A673 (cell line): ENCODE measurements around the gene ZNF780B. TPM values are rescaled to one million over a fixed set of nuclear protein-coding genes. Genes with fewer than 3 reads are reported as not detected.
A peak's percentile ranks its signal among the peaks of the same experiment; 100 is the strongest.

Source experiments
- BruUV-seq: library from RNA; stranded (reverse); fragments of 400-500 nt; replicated peaks from 2 replicates; lab custom pipeline; 2021; lab: Mats Ljungman, UMichigan
- CTCF ChIA-PET: fragments of 300-600 bp; sonication (Branson Sonifier 250); formaldehyde crosslinking; loops from one replicate; lab custom pipeline; 2022; ENCODE audit warnings: antibody characterized with exemption; lab: Charles Lee
- POLR2A ChIA-PET: fragments of 300-600 bp; sonication (Branson Sonifier 250); formaldehyde crosslinking; loops from one replicate; lab custom pipeline; 2022; ENCODE audit warnings: antibody characterized with exemption; ENCODE audit not compliant: low non-redundant PET; lab: Charles Lee
- DNase-seq: peaks from one replicate; pipeline ENCODE4 v3.0.0-alpha.2; 2015; ENCODE audit warnings: low spot score
- H3K27ac ChIP-seq: fragments of 200-600 bp; sonication (generic); 2 replicates; pipeline ENCODE4 v1.5.1; 2016; ENCODE audit warnings: mixed run types, low read depth, mild to moderate bottlenecking, mixed read lengths, antibody characterized with exemption, low read length; ENCODE audit not compliant: poor library complexity, severe bottlenecking
- H3K27me3 ChIP-seq: fragments of 200-600 bp; sonication (generic); replicated peaks from 2 replicates; pipeline ENCODE4 v1.6.1; 2017; ENCODE audit warnings: mixed run types, low read depth, mild to moderate bottlenecking, mixed read lengths, antibody characterized with exemption, low read length; ENCODE audit not compliant: insufficient read depth, poor library complexity
- H3K36me3 ChIP-seq: fragments of 200-600 bp; sonication (generic); 2 replicates; pipeline ENCODE4 v1.6.1; 2016; ENCODE audit warnings: mixed run types, mild to moderate bottlenecking, mixed read lengths, antibody characterized with exemption, low read length; ENCODE audit not compliant: insufficient read depth, poor library complexity, severe bottlenecking
- H3K4me1 ChIP-seq: fragments of 200-600 bp; sonication (generic); 2 replicates; pipeline ENCODE4 v1.6.1; 2017; ENCODE audit warnings: mixed run types, mild to moderate bottlenecking, mixed read lengths, antibody characterized with exemption, low read length; ENCODE audit not compliant: insufficient read depth, poor library complexity, severe bottlenecking
- H3K4me3 ChIP-seq: fragments of 200-600 bp; sonication (generic); 2 replicates; pipeline ENCODE4 v1.5.1; 2016; ENCODE audit warnings: low read depth, mixed run types, mild to moderate bottlenecking, mixed read lengths, low read length; ENCODE audit not compliant: poor library complexity, severe bottlenecking
- H3K9me3 ChIP-seq: fragments of 200-600 bp; sonication (generic); 2 replicates; pipeline ENCODE4 v1.6.1; 2016; ENCODE audit warnings: mixed run types, low read depth, mild to moderate bottlenecking, mixed read lengths, antibody characterized with exemption, low read length; ENCODE audit not compliant: poor library complexity, severe bottlenecking
- CTCF ChIP-seq: fragments of 300-800, 200-600 bp; sonication (generic); conservative IDR thresholded peaks from 2 replicates; pipeline ENCODE4 v1.5.1; 2017; ENCODE audit warnings: low read depth, mild to moderate bottlenecking, antibody characterized with exemption, low read length, moderate library complexity, mixed read lengths
- EZH2 ChIP-seq: fragments of 200-600 bp; sonication (generic); IDR thresholded peaks from 2 replicates; pipeline ENCODE4 v1.6.1; 2017; ENCODE audit warnings: borderline replicate concordance, low read depth, mild to moderate bottlenecking, mixed read lengths, antibody characterized with exemption, low read length; ENCODE audit not compliant: poor library complexity, severe bottlenecking
- intact Hi-C: fragments of 100-400 bp; cut with micrococcal nuclease; formaldehyde crosslinking; loops from one replicate; pipeline ENCODE4 v1.10.0; 2022; ENCODE audit not compliant: unreplicated experiment
- total RNA-seq: library from RNA; stranded (reverse); gene quantifications from 2 replicates; pipeline ENCODE4 v1.2.3, GENCODE V29; 2021

ZNF780B gene
- total RNA-seq, 1 experiment from 2014 or later = 23.7 TPM

- H3K27ac ChIP-seq = no peak overlapping the region
- no peaks in the 10 kb centered on the region for H3K36me3 ChIP-seq
- ChIA-PET POLR2A (no interaction called here), CTCF (no interaction called here)
- no peaks in the 10 kb centered on the region for H3K9me3 ChIP-seq
- DNase-seq = no peak
- BruUV-seq = no TSS peak
- H3K27me3 ChIP-seq = no peaks in the 10 kb centered on the region
- intact Hi-C loops = no loop called here
- H3K4me3 ChIP-seq = peak overlapping the region; percentile 70
- peaks cover 9% of the 10 kb centered on the region for H3K4me1 ChIP-seq
- no peak for TF ChIP-seq EZH2
- TF ChIP-seq CTCF = no peak
These were observed 60.2 kb downstream of the ZNF780B start for GRCh38 chr19:39995794-39996193.

- TF ChIP-seq CTCF (no peak), EZH2 (no peak)
- no peaks in the 10 kb centered on the region for H3K36me3 ChIP-seq
- H3K9me3 ChIP-seq = no peaks in the 10 kb centered on the region
- H3K4me1 ChIP-seq = peaks cover 9% of the 10 kb centered on the region
- intact Hi-C loops = no loop called here
- no peaks in the 10 kb centered on the region for H3K27me3 ChIP-seq
- no peak overlapping the region for H3K4me3 ChIP-seq
- ChIA-PET CTCF (no interaction called here), POLR2A (no interaction called here)
- BruUV-seq = no TSS peak
- H3K27ac ChIP-seq = no peak overlapping the region
- no peak for DNase-seq
These were observed 61.7 kb downstream of the ZNF780B start for GRCh38 chr19:39994361-39994760.

- no peaks in the 10 kb centered on the region for H3K36me3 ChIP-seq
- no TSS peak for BruUV-seq
- intact Hi-C loops = no loop called here
- ChIA-PET POLR2A (no interaction called here), CTCF (no interaction called here)
- H3K27ac ChIP-seq = no peak overlapping the region
- no peaks in the 10 kb centered on the region for H3K9me3 ChIP-seq
- no peak for TF ChIP-seq EZH2
- TF ChIP-seq CTCF = no peak
- H3K4me3 ChIP-seq = no peak overlapping the region
- peaks cover 9% of the 10 kb centered on the region for H3K4me1 ChIP-seq
- no peaks in the 10 kb centered on the region for H3K27me3 ChIP-seq
- DNase-seq = no peak
These were observed 62.4 kb downstream of the ZNF780B start for GRCh38 chr19:39993605-39994004.
